Measurements from ENCODE around the gene ELP1.

ELP1 gene

GRCh38 chr9:108885643-108886348, 48.1 kb downstream of the ELP1 start:
- no peak for TF ChIP-seq CTCF (IDR thresholded peaks at IDR 0.05; ENCODE audit: control extremely low read depth, extremely low read depth, low read depth, missing control alignments)
- CTCF ChIA-PET = interaction anchor here (1.2 to 1.5 kb wide), 2 partner anchors 12 to 50 kb away, joined by 3 to 4 read pairs; no protein-coding TSS in a partner anchor
- POLR2A ChIA-PET = interaction anchor here (0.8 kb wide), 1 partner anchor 1602 kb away, joined by 3 read pairs; no protein-coding TSS in a partner anchor
- DNase-seq (ENCODE audit: extremely low spot score) = peak; percentile 74

GRCh38 chr9:108884701-108885100, 49.2 kb downstream of the ELP1 start:
- no peak for TF ChIP-seq CTCF (IDR thresholded peaks at IDR 0.05; ENCODE audit: control extremely low read depth, extremely low read depth, low read depth, missing control alignments)
- ChIA-PET POLR2A (no interaction called here), CTCF (no interaction called here)
- DNase-seq (ENCODE audit: extremely low spot score) = no peak

GRCh38 chr9:108883085-108883484, 50.8 kb downstream of the ELP1 start:
- TF ChIP-seq CTCF (IDR thresholded peaks at IDR 0.05; ENCODE audit: control extremely low read depth, extremely low read depth, low read depth, missing control alignments) = no peak
- CTCF ChIA-PET = interaction anchor here (1.2 to 2.3 kb wide), 3 partner anchors 9 to 14 kb away, joined by 3 to 6 read pairs (median 4); no protein-coding TSS in a partner anchor
- no peak for DNase-seq (ENCODE audit: extremely low spot score)
- POLR2A ChIA-PET = no interaction called here

GRCh38 chr9:108882052-108882888, 51.7 kb downstream of the ELP1 start:
- ChIA-PET CTCF (interaction anchor here (1.2 to 2.3 kb wide), 2 partner anchors 8 to 11 kb away, joined by 3 to 6 read pairs; no protein-coding TSS in a partner anchor), POLR2A (no interaction called here)
- no peak for TF ChIP-seq CTCF (IDR thresholded peaks at IDR 0.05; ENCODE audit: control extremely low read depth, extremely low read depth, low read depth, missing control alignments)
- no peak for DNase-seq (ENCODE audit: extremely low spot score)

- DNase-seq (ENCODE audit: extremely low spot score) = no peak
- ChIA-PET POLR2A (no interaction called here), CTCF (interaction anchor here (1.5 kb wide), 1 partner anchor 8 kb away, joined by 3 read pairs; no protein-coding TSS in a partner anchor)
- TF ChIP-seq CTCF (IDR thresholded peaks at IDR 0.05; ENCODE audit: control extremely low read depth, extremely low read depth, low read depth, missing control alignments) = no peak
Measured at GRCh38 chr9:108880738-108881316, 53.1 kb downstream of the ELP1 start.

- ChIA-PET CTCF (interaction anchor here (1.0 to 2.8 kb wide), 4 partner anchors 10 to 13 kb away, joined by 3 to 8 read pairs (median 4); no protein-coding TSS in a partner anchor), POLR2A (no interaction called here)
- no peak for DNase-seq (ENCODE audit: extremely low spot score)
- no peak for TF ChIP-seq CTCF (IDR thresholded peaks at IDR 0.05; ENCODE audit: control extremely low read depth, extremely low read depth, low read depth, missing control alignments)
Measured at GRCh38 chr9:108877524-108877923, 56.4 kb downstream of the ELP1 start.
